OCI-LY7 (cell line): Measurements from ENCODE around the gene TMEM209. TPM values are rescaled to one million over a fixed set of nuclear protein-coding genes. Genes with fewer than 3 reads are reported as not detected.

Source experiments
- BruUV-seq: library from RNA; stranded (reverse); fragments of 400-500 nt; replicated peaks from 2 replicates; lab custom pipeline; 2021; lab: Mats Ljungman, UMichigan
- CTCF ChIA-PET: fragments of 300-600 bp; sonication (Branson Sonifier 250); formaldehyde crosslinking; loops from one replicate; lab custom pipeline; 2022; ENCODE audit warnings: antibody characterized with exemption; ENCODE audit not compliant: unreplicated experiment; lab: Charles Lee
- POLR2A ChIA-PET: fragments of 300-600 bp; sonication (Branson Sonifier 250); formaldehyde crosslinking; loops from one replicate; lab custom pipeline; 2022; ENCODE audit warnings: antibody characterized with exemption; lab: Charles Lee
- DNase-seq: peaks from one replicate; pipeline ENCODE4 v3.0.0-alpha.2; 2015; ENCODE audit warnings: low spot score
- H2AFZ ChIP-seq: fragments of 200-600 bp; sonication (generic), shearing (Covaris generic); 2 replicates; pipeline ENCODE4 v1.6.1; 2014; ENCODE audit warnings: mild to moderate bottlenecking, antibody characterized with exemption, low read length, moderate library complexity
- H3K27ac ChIP-seq: fragments of 200-600 bp; sonication (generic); 2 replicates; pipeline ENCODE4 v1.5.1; 2014; ENCODE audit warnings: mixed run types, low read depth, mild to moderate bottlenecking, moderate library complexity, low read length, inconsistent platforms; ENCODE audit not compliant: poor library complexity, severe bottlenecking
- H3K36me3 ChIP-seq: fragments of 200-600 bp; sonication (generic); 2 replicates; pipeline ENCODE4 v1.6.1; 2014; ENCODE audit warnings: mild to moderate bottlenecking, antibody characterized with exemption, low read length, moderate library complexity, mixed read lengths; ENCODE audit not compliant: insufficient read depth
- H3K4me1 ChIP-seq: fragments of 200-600 bp; sonication (generic); 2 replicates; pipeline ENCODE4 v1.5.1; 2014; ENCODE audit warnings: mild to moderate bottlenecking, low read length; ENCODE audit not compliant: insufficient read depth, poor library complexity, severe bottlenecking
- H3K4me2 ChIP-seq: fragments of 200-600 bp; sonication (generic); 2 replicates; pipeline ENCODE4 v1.6.1; 2014; ENCODE audit warnings: mild to moderate bottlenecking, low read length
- H3K4me3 ChIP-seq: fragments of 200-600 bp; sonication (generic); 2 replicates; pipeline ENCODE4 v1.5.1; 2014; ENCODE audit warnings: mild to moderate bottlenecking, low read depth, low read length; ENCODE audit not compliant: poor library complexity, severe bottlenecking
- H3K79me2 ChIP-seq: fragments of 200-600 bp; sonication (generic); 2 replicates; pipeline ENCODE4 v1.6.1; 2016; ENCODE audit warnings: low read depth, mild to moderate bottlenecking, low read length, moderate library complexity, mixed read lengths; ENCODE audit not compliant: insufficient read depth
- H3K9me2 ChIP-seq: fragments of 200-600 bp; sonication (generic); 2 replicates; pipeline ENCODE4 v1.6.1; 2016; ENCODE audit warnings: mild to moderate bottlenecking, low read length, mixed read lengths; ENCODE audit not compliant: insufficient read depth
- H3K9me3 ChIP-seq: fragments of 200-600 bp; sonication (generic); 2 replicates; pipeline ENCODE4 v1.6.1; 2014; ENCODE audit warnings: mild to moderate bottlenecking, mixed run types, low read length, mixed read lengths
- H4K20me1 ChIP-seq: fragments of 200-600 bp; sonication (generic); 2 replicates; pipeline ENCODE4 v1.6.1; 2014; ENCODE audit warnings: mild to moderate bottlenecking, antibody characterized with exemption, low read length, moderate library complexity, mixed read lengths; ENCODE audit not compliant: insufficient read depth
- EZH2phosphoT487 ChIP-seq: fragments of 200-600 bp; sonication (generic); IDR thresholded peaks from 2 replicates; pipeline ENCODE4 v1.6.1; 2018; ENCODE audit warnings: low read depth, borderline replicate concordance, mild to moderate bottlenecking, mixed run types, antibody characterized with exemption, low read length, moderate library complexity, mixed read lengths
- intact Hi-C: fragments of 100-400 bp; cut with micrococcal nuclease; formaldehyde crosslinking; loops from one replicate; pipeline ENCODE4 v1.10.0; 2022; ENCODE audit not compliant: unreplicated experiment
- total RNA-seq, 2 experiments: library from RNA; depleted of rRNA in 1 of 2; stranded (reverse); fragments of >200 nt in 1 of 2; shearing (Covaris generic) in 1 of 2; gene quantifications; 2 replicates each; pipeline ENCODE4 v1.2.3, GENCODE V29; 2014 to 2022
- TF ChIP-seq, protein P1 (sequence below): fragments of 200-600 bp; sonication (generic); conservative IDR thresholded peaks from 2 replicates; pipeline ENCODE4 v1.5.1; 2014; ENCODE audit warnings: mild to moderate bottlenecking, antibody characterized with exemption, low read length, moderate library complexity, mixed read lengths

Gene TMEM209
- total RNA-seq, 2 experiments from 2014 or later: 18.1 to 37.9 TPM

DNA sequence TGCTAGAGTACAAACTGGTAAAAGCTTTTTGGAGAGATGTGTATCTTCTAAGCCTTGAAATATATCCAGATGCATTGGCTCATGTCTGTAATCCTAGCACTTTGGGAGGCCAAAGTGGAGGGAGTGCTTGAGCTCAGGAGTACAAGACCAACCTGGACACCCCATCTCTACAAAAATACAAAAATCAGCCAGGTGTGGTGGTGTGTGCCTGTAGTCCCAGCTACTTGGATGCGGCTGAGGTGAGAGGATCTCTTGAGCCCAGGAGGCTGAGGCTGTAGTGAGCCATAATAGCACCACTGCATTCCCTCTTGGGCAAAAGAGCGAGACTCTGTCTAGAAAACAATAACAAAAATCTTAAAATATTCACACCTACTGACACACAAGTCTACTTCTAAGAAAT is 25.6 kb downstream of the TMEM209 start:
- Histone ChIP-seq H3K9me2 (no peaks in the 10 kb centered on the region), H3K9me3 (no peaks in the 10 kb centered on the region), H2AFZ (no peak overlapping the region), H3K4me1 (no peaks in the 10 kb centered on the region), H3K36me3 (peaks cover 84% of the 10 kb centered on the region), H3K79me2 (no peaks in the 10 kb centered on the region), H3K27ac (no peak overlapping the region), H4K20me1 (no peaks in the 10 kb centered on the region), H3K4me2 (no peak overlapping the region), H3K4me3 (no peak overlapping the region)
- TF ChIP-seq, protein P1, sequence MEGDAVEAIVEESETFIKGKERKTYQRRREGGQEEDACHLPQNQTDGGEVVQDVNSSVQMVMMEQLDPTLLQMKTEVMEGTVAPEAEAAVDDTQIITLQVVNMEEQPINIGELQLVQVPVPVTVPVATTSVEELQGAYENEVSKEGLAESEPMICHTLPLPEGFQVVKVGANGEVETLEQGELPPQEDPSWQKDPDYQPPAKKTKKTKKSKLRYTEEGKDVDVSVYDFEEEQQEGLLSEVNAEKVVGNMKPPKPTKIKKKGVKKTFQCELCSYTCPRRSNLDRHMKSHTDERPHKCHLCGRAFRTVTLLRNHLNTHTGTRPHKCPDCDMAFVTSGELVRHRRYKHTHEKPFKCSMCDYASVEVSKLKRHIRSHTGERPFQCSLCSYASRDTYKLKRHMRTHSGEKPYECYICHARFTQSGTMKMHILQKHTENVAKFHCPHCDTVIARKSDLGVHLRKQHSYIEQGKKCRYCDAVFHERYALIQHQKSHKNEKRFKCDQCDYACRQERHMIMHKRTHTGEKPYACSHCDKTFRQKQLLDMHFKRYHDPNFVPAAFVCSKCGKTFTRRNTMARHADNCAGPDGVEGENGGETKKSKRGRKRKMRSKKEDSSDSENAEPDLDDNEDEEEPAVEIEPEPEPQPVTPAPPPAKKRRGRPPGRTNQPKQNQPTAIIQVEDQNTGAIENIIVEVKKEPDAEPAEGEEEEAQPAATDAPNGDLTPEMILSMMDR: no peak
- no peak for TF ChIP-seq EZH2phosphoT487
- ChIA-PET CTCF (no interaction called here), POLR2A (interaction anchor here (1.3 kb wide), 1 partner anchor 15 kb away, joined by 4 read pairs; no protein-coding TSS in a partner anchor)
- no peak for DNase-seq
- intact Hi-C loops: loop anchor here (5.0 kb wide), 1 partner anchor 57 kb away; no protein-coding TSS in a partner anchor
- BruUV-seq: no TSS peak

DNA sequence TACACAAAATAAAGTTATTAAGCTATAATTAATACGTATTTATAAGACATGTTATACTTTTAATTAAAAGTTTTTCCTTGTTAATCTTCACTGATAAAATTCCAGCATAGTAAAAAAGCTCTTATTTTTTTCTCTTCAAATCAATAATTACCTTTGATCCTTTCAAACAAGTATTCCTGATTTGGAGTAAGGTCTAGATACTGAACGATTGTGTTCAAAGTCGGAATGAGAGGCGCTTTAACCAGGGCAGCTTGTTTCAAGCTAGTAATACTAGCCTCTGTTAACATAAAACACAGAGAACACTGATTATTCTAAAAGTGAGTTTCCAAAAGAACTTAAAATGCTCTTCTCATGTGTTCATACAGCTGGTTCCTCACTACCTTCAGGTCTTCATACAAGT is 27.0 kb downstream of the TMEM209 start:
- H3K4me1 ChIP-seq: no peaks in the 10 kb centered on the region
- no peaks in the 10 kb centered on the region for H3K9me3 ChIP-seq
- H2AFZ ChIP-seq: no peak overlapping the region
- DNase-seq: no peak
- H3K9me2 ChIP-seq: no peaks in the 10 kb centered on the region
- TF ChIP-seq, protein P1: no peak
- TF ChIP-seq EZH2phosphoT487: no peak
- H3K4me2 ChIP-seq: no peak overlapping the region
- no TSS peak for BruUV-seq
- intact Hi-C loops: no loop called here
- no peak overlapping the region for H3K4me3 ChIP-seq
- ChIA-PET CTCF (interaction anchor here (0.9 kb wide), 1 partner anchor 18 kb away, joined by 3 read pairs; no protein-coding TSS in a partner anchor), POLR2A (interaction anchor here (0.7 to 1.2 kb wide), 3 partner anchors 10 to 27 kb away, joined by 3 read pairs; partner anchors contain the start of gene TMEM209)
- H3K79me2 ChIP-seq: no peaks in the 10 kb centered on the region
- H3K36me3 ChIP-seq: peaks cover 84% of the 10 kb centered on the region
- H3K27ac ChIP-seq: no peak overlapping the region
- H4K20me1 ChIP-seq: no peaks in the 10 kb centered on the region

DNA sequence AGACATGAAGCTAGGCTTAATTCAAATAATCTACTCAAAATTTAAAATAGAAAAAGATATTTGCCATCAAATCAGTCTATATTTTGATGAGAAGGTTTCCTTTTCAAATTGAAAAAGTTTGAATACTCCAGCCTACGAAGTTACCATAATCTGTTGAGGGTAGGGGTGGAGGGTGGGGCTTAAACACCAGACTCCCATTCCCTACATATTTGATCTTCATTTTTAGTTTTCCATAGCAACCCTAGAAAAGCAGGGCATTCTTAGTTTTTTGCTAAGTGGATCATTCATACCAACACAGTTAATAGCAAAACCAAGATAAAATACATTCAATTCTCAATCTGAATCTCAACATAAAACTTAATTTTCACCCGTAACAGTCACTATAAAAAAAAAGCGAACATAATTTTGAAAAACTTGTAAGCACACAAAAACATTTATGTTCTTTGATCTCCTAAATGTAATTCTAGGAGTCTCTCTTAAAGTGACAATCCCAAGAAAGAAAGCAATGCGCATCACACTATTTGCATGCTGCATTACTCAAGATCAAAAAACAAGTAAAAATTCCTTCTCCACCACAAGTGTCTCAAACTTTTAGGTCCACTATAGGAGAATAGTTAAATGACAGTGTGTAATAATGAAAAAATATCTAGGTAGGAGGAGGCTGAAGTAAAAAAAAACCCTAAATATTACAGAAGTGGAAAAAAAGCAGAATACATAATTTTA is 30.8 kb downstream of the TMEM209 start:
- Histone ChIP-seq H3K9me3 (no peaks in the 10 kb centered on the region), H3K4me1 (no peaks in the 10 kb centered on the region), H3K4me2 (no peak overlapping the region), H4K20me1 (no peaks in the 10 kb centered on the region), H3K4me3 (no peak overlapping the region), H3K27ac (no peak overlapping the region), H3K36me3 (peaks cover 80% of the 10 kb centered on the region), H2AFZ (no peak overlapping the region), H3K9me2 (no peaks in the 10 kb centered on the region), H3K79me2 (no peaks in the 10 kb centered on the region)
- DNase-seq: no peak
- TF ChIP-seq EZH2phosphoT487: no peak
- TF ChIP-seq, protein P1: no peak
- POLR2A ChIA-PET: interaction anchor here (1.2 kb wide), 1 partner anchor 13 kb away, joined by 6 read pairs; no protein-coding TSS in a partner anchor
- CTCF ChIA-PET: no interaction called here
- intact Hi-C loops: no loop called here
- BruUV-seq: no TSS peak
